Mucosa of descending colon (tissue), 3 donors: ENCODE measurements around the gene RALGPS2. TPM values are rescaled to one million over a fixed set of nuclear protein-coding genes. Genes with fewer than 3 reads are reported as not detected.

Source experiments
- ATAC-seq: fragments of 200-7000 bp; cut with Tn5 transposase; one replicate; pipeline ENCODE4 v1.9.1; 2020; ENCODE audit warnings: mild to moderate bottlenecking, moderate library complexity
- DNase-seq, 3 donors: peaks; one replicate each; pipeline ENCODE4 v3.0.0-alpha.2; 2020
- H3K36me3 ChIP-seq: fragments of 200-600 bp; one replicate; pipeline ENCODE4 v1.8.0; 2021; ENCODE audit warnings: low read depth, mild to moderate bottlenecking
- H3K4me1 ChIP-seq: fragments of 200-600 bp; one replicate; pipeline ENCODE4 v1.8.0; 2021; ENCODE audit warnings: low read depth, mild to moderate bottlenecking
- H3K4me3 ChIP-seq: fragments of 200-600 bp; one replicate; pipeline ENCODE4 v1.8.0; 2021; ENCODE audit warnings: mild to moderate bottlenecking
- H3K9me3 ChIP-seq: fragments of 200-600 bp; one replicate; pipeline ENCODE4 v1.8.0; 2021; ENCODE audit warnings: mild to moderate bottlenecking
- CTCF ChIP-seq: fragments of 200-600 bp; IDR thresholded peaks from one replicate; pipeline ENCODE4 v1.8.0; 2022; ENCODE audit warnings: antibody characterized with exemption, mild to moderate bottlenecking
- intact Hi-C, 2 donors: fragments of 100-400 bp; cut with DNase I in 1 of 2; cut with micrococcal nuclease in 1 of 2; formaldehyde crosslinking; loops; one replicate each; pipeline versions ENCODE4 v1.11.0 to v1.11.1; 2022; cut with DNase I, micrococcal nuclease
- total RNA-seq, 3 donors: library from RNA; stranded (reverse); fragmentation: NEBNext Ultra II Directional in 2 of 3; extraction: Animal tissue kit (Norgen Biotek cat#: 25700) in 2 of 3; gene quantifications; one replicate each; pipeline versions ENCODE4 v1.2.1 to v1.2.4, GENCODE V29; 2021 to 2023
- donor health status: DM: no; HTN: no; CAD: no; lungs with moderate emphysema.
- donor health status: DM: no; HTN: no; CAD: no.
- donor health status: DM: no; HTN: yes; CAD: no.

The RALGPS2 gene
- total RNA-seq, 3 donors from 2014 or later, result 25.9 to 49.9 (median 36.4) TPM

GRCh38 chr1:178923512-178923911, 198.5 kb downstream of the RALGPS2 start:
- ATAC-seq, result no peak
- Histone ChIP-seq H3K36me3 (no peaks in the 10 kb centered on the region), H3K9me3 (no peaks in the 10 kb centered on the region), H3K4me3 (no peak overlapping the region), H3K4me1 (no peaks in the 10 kb centered on the region)
- intact Hi-C loops, result no loop called here
- DNase-seq, result no peak
- TF ChIP-seq CTCF, result no peak

GRCh38 chr1:178926046-178926445, 201.0 kb downstream of the RALGPS2 start:
- Histone ChIP-seq H3K4me3 (no peak overlapping the region), H3K9me3 (no peaks in the 10 kb centered on the region), H3K4me1 (no peaks in the 10 kb centered on the region), H3K36me3 (no peaks in the 10 kb centered on the region)
- DNase-seq (no peak), ATAC-seq (no peak)
- intact Hi-C loops, result no loop called here
- no peak for TF ChIP-seq CTCF

- Histone ChIP-seq H3K36me3 (no peaks in the 10 kb centered on the region), H3K4me1 (no peaks in the 10 kb centered on the region), H3K4me3 (no peak overlapping the region), H3K9me3 (no peaks in the 10 kb centered on the region)
- no peak for TF ChIP-seq CTCF
- no peak for ATAC-seq
- intact Hi-C loops, result no loop called here
- DNase-seq, result no peak
Measured at GRCh38 chr1:178927003-178927402, 202.0 kb downstream of the RALGPS2 start.

- TF ChIP-seq CTCF, result no peak
- no peak overlapping the region for H3K4me3 ChIP-seq
- no peak for DNase-seq
- H3K4me1 ChIP-seq, result no peaks in the 10 kb centered on the region
- no peaks in the 10 kb centered on the region for H3K9me3 ChIP-seq
- intact Hi-C loops, result no loop called here
- no peak for ATAC-seq
- no peaks in the 10 kb centered on the region for H3K36me3 ChIP-seq
Measured at GRCh38 chr1:178928041-178928440, 203.0 kb downstream of the RALGPS2 start.

GRCh38 chr1:178928976-178929375, 203.9 kb downstream of the RALGPS2 start:
- intact Hi-C loops, result no loop called here
- no peak for DNase-seq
- no peak overlapping the region for H3K4me3 ChIP-seq
- H3K4me1 ChIP-seq, result peaks cover 4% of the 10 kb centered on the region
- no peak for TF ChIP-seq CTCF
- no peaks in the 10 kb centered on the region for H3K9me3 ChIP-seq
- no peaks in the 10 kb centered on the region for H3K36me3 ChIP-seq
- no peak for ATAC-seq
